ENCODE results near the gene SUCLG2.

The SUCLG2 gene

GRCh38 chr3:67459796-67460195, 194.6 kb downstream of the SUCLG2 start:
- no peak for TF ChIP-seq CTCF (IDR thresholded peaks at IDR 0.05; ENCODE audit: control extremely low read depth, extremely low read depth, low read depth, missing control alignments)
- ChIA-PET POLR2A (no interaction called here), CTCF (interaction anchor here (1.1 kb wide), 1 partner anchor 9 kb away, joined by 3 read pairs; no protein-coding TSS in a partner anchor)
- DNase-seq (ENCODE audit: extremely low spot score), result no peak

DNA sequence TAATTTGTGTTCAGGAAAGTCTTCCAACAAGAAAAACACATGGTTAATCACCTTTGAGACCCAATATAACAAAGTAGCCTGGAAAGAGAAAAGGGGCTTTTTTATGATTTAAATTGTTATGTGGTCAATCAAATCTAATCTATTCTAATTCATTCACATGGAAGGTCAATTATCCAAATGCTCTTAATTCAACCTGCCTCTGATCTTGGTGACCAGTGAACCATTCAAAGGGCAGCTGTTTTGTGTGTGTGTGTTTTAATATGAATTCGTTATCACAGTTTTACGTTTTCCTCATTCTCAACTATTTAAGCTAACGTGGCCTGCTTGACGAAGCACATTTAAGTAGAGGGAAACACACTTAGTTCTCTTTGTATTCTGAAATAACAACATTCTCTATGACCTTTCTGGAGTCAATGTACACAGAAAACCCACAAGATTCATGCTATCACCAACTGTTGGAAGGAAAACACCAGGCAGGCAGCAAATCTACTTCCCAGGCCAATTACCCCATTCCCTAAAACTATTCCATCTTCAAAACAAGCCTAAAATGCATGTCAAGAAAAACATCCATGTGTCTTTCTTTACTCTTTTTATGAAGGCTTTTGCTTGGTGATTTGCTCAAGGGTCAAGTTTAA, 195.4 kb downstream of the SUCLG2 start:
- ChIA-PET POLR2A (no interaction called here), CTCF (no interaction called here)
- TF ChIP-seq CTCF (IDR thresholded peaks at IDR 0.05; ENCODE audit: control extremely low read depth, extremely low read depth, low read depth, missing control alignments), result no peak
- DNase-seq (ENCODE audit: extremely low spot score), result no peak

- no peak for DNase-seq (ENCODE audit: extremely low spot score)
- ChIA-PET CTCF (no interaction called here), POLR2A (no interaction called here)
- no peak for TF ChIP-seq CTCF (IDR thresholded peaks at IDR 0.05; ENCODE audit: control extremely low read depth, extremely low read depth, low read depth, missing control alignments)
Measured at GRCh38 chr3:67458408-67458807, 196.0 kb downstream of the SUCLG2 start.

DNA sequence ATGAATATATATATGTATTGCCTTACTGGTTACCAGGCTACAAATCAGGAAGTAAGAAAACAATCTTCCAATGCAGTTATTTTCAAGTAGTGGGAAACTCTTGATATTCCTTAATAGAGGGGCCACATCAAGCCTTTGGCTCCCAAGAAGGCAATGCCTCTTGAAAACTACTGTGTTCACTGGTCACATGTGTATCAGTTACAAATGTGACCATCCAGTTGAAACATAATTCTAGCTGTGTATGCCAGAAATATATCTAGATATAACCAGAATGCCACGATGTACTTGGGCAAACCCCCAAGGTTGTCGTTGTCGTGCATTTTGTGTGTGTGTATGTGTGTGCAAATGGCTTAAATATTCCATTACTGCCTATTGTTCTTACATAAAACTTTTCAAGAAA, 200.8 kb downstream of the SUCLG2 start:
- POLR2A ChIA-PET, result no interaction called here
- no peak for DNase-seq (ENCODE audit: extremely low spot score)
- TF ChIP-seq CTCF (IDR thresholded peaks at IDR 0.05; ENCODE audit: control extremely low read depth, extremely low read depth, low read depth, missing control alignments), result no peak
- CTCF ChIA-PET, result no interaction called here

GRCh38 chr3:67450153-67450552, 204.3 kb downstream of the SUCLG2 start:
- no peak for DNase-seq (ENCODE audit: extremely low spot score)
- no peak for TF ChIP-seq CTCF (IDR thresholded peaks at IDR 0.05; ENCODE audit: control extremely low read depth, extremely low read depth, low read depth, missing control alignments)
- POLR2A ChIA-PET, result no interaction called here
- CTCF ChIA-PET, result interaction anchor here (0.8 to 1.0 kb wide), 2 partner anchors 16 to 340 kb away, joined by 3 read pairs; no protein-coding TSS in a partner anchor

DNA sequence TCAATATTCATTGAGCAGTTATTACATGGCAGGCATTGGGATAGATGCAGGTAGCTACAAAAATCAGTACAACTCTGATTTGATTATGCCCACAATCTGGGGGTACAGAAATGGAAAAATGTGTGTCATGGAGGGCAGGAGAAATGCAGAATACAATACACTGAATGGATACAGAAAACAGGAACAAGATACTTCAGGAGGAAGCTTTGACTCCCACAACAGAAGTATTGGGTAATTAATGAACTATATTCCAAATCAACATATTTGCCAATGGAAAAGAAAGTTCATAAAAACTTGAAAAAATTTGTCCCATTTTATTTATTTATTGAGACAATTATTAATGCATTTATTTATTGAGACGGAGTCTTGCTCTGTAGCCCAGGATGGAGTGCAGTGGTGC, 207.0 kb downstream of the SUCLG2 start:
- CTCF ChIA-PET, result no interaction called here
- DNase-seq (ENCODE audit: extremely low spot score), result no peak
- POLR2A ChIA-PET, result no interaction called here
- no peak for TF ChIP-seq CTCF (IDR thresholded peaks at IDR 0.05; ENCODE audit: control extremely low read depth, extremely low read depth, low read depth, missing control alignments)
